ENCODE data around the gene LMOD1.
"Not testable (repeated sequence)": the region's sequence is repeated elsewhere in the genome, so short reads cannot be mapped to it uniquely, and the experiment has no call there.

The LMOD1 gene

DNA sequence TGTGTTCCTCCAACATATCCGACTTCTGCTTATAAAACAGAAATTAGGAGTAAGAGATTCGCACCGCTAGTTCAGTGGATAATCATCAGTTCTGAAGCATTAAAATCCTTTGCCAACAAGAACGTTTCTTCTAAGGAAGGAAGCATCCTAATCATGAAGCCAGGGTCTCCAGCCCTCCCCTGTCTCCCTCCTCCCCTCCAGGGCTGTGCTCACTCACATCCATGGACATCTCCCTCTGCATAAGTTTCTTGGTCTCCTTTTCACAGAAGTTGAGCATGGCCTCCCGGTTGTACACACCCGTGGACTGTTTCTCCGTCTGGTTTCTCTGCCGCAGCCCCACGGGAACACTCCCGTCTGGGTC is 505 bp downstream of the LMOD1 start:
- no peak for DNase-seq

GRCh38 chr1:201945157-201945556 is 1.2 kb downstream of the LMOD1 start:
- DNase-seq: no peak

GRCh38 chr1:201944639-201945038 is 1.7 kb downstream of the LMOD1 start:
- DNase-seq: no peak

- no peak for DNase-seq
Measured at GRCh38 chr1:201944002-201944401, 2.3 kb downstream of the LMOD1 start.

GRCh38 chr1:201942129-201942495 is 4.2 kb downstream of the LMOD1 start:
- no peak for DNase-seq

- DNase-seq: no peak
Measured at GRCh38 chr1:201941420-201942128, 4.8 kb downstream of the LMOD1 start.

DNA sequence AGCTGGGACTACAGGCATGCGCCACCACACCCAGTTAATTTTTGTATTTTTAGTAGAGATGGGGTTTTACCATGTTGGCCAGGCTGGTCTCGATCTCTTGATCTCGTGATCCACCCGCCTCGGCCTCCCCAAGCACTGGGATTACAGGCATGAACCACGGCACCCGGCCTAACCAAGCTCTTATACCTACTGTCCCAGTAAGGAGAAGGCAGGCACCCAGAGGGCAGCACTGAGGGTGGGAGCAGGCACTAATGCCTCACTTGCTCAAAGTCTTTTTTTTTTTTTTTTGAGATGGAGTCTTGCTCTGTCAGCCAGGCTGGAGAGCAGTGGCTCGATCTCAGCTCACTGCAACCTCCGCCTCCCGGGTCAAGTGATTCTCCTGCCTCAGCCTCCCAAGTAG is 6.0 kb downstream of the LMOD1 start:
- not testable (repeated sequence) for DNase-seq

DNA sequence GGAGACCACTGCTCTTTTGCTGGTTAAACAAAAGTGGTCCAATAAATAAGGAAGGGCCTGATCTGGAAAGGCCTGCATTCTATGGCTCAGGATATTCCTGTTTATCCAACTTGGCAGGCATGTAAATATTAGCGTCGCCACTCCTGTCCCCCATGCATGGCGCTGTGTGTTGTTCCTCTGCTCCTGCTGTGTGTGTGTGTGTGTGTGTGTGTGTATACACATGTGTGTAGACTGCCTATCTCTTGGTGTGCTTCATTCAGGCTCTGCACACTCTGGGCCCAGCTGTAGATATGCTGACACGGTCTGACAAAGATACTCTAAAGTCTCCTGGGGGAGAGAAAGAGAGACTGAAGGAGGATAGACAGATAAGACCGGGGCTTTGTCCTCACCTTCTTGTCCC is 6.8 kb downstream of the LMOD1 start:
- no peak for DNase-seq

GRCh38 chr1:201939148-201939547 is 7.2 kb downstream of the LMOD1 start:
- DNase-seq: no peak

GRCh38 chr1:201938440-201939035 is 7.8 kb downstream of the LMOD1 start:
- DNase-seq: no peak

GRCh38 chr1:201937624-201938213 is 8.6 kb downstream of the LMOD1 start:
- DNase-seq: no peak

GRCh38 chr1:201933840-201934430 is 12.4 kb downstream of the LMOD1 start:
- DNase-seq: no peak

DNA sequence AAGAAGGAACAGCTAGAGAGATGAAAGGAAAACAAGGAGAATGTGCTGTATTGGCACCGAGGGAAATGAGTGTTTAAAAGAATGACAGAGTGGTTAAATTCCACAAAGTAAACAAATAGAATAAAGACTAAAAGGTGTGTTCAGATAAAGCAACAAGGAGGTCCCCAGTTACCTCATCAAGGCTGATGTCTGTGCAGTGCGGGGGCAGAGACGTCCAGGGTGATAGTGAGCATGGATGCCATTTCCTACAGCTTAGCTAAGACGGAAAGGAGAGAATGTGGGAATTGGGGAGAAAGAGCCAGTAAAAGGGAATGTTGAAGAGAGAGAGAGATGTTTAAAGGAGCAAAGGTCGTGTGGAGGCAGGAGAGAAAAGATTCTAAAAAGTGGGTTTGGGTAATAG is 15.5 kb downstream of the LMOD1 start:
- no peak for DNase-seq

- DNase-seq: no peak
Measured at GRCh38 chr1:201930137-201930536, 16.2 kb downstream of the LMOD1 start.

GRCh38 chr1:201928266-201928665 is 18.1 kb downstream of the LMOD1 start:
- DNase-seq: no peak

GRCh38 chr1:201925981-201926645 is 20.2 kb downstream of the LMOD1 start:
- DNase-seq: no peak

DNA sequence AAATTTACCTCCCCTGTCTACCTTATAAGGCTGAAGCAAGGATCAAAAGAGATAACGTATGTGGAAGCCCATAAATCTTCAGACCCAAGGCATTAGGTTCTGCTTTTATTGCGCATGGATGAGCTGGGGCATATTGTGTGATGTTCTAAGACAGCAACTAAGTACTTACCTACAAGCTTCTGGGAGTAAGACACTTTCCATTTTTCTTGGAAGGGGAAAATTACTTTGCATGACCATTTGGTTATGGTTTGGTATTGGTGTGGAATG is 21.1 kb downstream of the LMOD1 start:
- no peak for DNase-seq

- DNase-seq: no peak
Measured at GRCh38 chr1:201921952-201922558, 24.3 kb downstream of the LMOD1 start.

DNA sequence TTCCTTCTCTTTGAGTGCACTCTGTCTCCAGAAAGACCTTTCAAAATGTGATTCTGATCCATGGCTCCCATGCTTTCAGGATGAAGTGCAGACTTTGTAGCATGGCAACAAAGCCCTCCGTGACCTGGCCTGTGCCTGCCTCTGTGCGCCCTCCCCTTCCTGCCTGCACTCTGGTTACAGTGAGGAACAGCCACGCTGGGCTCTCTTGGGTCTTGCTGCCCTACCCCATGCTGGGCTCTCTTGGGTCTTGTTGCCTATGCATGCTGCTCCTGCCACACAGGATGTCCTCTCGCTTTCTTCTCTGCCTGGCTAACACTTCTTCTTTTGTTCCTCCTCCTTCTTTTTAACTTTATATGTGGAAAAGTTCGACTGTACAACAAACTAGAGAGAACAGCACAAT is 28.0 kb downstream of the LMOD1 start:
- DNase-seq: no peak

GRCh38 chr1:201917362-201918033 is 28.9 kb downstream of the LMOD1 start:
- DNase-seq: no peak

DNA sequence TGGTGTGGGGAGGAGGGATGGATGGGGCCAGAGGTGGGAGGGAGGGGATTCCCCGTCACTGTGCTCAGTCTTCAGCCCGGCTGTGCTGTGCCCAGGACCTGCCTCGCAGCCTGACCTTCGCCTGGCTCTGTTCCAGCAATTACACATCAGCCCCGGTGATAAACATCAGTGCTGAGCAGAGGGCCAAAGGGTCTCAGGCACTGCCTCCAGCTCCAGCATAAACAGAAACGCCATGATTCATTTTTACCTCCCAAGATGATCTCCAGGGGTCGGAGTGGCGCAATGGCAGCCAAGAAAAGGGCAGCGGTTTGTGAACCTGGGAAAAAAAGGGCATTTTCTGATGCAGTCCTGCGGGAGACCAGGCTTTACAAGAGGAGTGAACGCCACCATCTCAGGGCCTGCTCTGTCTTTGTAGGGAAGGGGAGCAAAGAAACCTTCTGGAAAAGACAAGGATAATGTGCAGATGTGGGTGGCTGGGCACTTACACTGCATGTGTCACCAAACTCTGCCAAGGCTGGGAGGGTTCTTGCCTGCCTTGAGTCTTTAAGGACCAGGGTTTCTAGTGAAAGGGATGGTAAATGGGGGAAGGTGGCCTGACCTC is 29.6 kb downstream of the LMOD1 start:
- no peak for DNase-seq

Data from inflammatory macrophage (primary cell).